SU-DHL-6 (cell line): ENCODE data around the gene IFNL4.
"Not testable (repeated sequence)": the region's sequence is repeated elsewhere in the genome, so short reads cannot be mapped to it uniquely, and the experiment has no call there.

Experiments
- EZH2phosphoT487 ChIP-seq: fragments of 200-600 bp; sonication (generic), shearing (Covaris generic); conservative IDR thresholded peaks from 2 replicates; pipeline ENCODE4 v1.6.1; 2018; ENCODE audit warnings: mild to moderate bottlenecking, antibody characterized with exemption, low read length, moderate library complexity, mixed read lengths
- TF ChIP-seq, protein P1 (sequence below): fragments of 200-600 bp; sonication (generic); IDR thresholded peaks from one replicate; pipeline ENCODE4 v1.5.1; 2017; ENCODE audit warnings: antibody characterized with exemption, mild to moderate bottlenecking, low read length, moderate library complexity; ENCODE audit not compliant: insufficient read depth, poor library complexity, severe bottlenecking

DNA sequence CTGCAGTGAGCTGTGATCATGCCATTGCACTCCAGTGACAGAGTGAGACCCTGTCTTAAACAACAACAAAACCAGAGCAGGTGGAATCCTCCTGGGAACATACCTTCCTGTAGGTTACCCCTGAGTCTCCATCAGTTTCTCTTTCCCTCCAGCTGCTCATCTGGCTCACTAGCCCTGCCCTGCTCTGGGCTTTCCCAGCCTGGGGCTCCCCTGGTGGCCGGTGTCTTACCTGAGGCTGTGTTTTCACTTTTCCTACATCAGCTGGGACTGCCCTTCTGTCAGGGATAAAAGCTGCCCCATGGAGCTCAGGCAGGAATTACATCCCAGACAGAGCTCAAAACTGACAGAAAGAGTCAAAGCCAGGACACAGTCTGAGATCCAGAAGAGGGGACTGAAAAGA lies 19.4 kb upstream of the IFNL4 start, which contains the start of gene IFNL2:
- TF ChIP-seq, protein P1, sequence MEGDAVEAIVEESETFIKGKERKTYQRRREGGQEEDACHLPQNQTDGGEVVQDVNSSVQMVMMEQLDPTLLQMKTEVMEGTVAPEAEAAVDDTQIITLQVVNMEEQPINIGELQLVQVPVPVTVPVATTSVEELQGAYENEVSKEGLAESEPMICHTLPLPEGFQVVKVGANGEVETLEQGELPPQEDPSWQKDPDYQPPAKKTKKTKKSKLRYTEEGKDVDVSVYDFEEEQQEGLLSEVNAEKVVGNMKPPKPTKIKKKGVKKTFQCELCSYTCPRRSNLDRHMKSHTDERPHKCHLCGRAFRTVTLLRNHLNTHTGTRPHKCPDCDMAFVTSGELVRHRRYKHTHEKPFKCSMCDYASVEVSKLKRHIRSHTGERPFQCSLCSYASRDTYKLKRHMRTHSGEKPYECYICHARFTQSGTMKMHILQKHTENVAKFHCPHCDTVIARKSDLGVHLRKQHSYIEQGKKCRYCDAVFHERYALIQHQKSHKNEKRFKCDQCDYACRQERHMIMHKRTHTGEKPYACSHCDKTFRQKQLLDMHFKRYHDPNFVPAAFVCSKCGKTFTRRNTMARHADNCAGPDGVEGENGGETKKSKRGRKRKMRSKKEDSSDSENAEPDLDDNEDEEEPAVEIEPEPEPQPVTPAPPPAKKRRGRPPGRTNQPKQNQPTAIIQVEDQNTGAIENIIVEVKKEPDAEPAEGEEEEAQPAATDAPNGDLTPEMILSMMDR: not testable (repeated sequence)
- not testable (repeated sequence) for TF ChIP-seq EZH2phosphoT487
